Measurements from ENCODE around the gene TRIM10.

GRCh38 chr6:30131947-30132497 is 29.0 kb downstream of the TRIM10 start:
- TF ChIP-seq CTCF (IDR thresholded peaks at IDR 0.05) (no peak), POLR2A (IDR thresholded peaks at IDR 0.05) (no peak)
